ENCODE measurements around the gene VTI1A.

DNA sequence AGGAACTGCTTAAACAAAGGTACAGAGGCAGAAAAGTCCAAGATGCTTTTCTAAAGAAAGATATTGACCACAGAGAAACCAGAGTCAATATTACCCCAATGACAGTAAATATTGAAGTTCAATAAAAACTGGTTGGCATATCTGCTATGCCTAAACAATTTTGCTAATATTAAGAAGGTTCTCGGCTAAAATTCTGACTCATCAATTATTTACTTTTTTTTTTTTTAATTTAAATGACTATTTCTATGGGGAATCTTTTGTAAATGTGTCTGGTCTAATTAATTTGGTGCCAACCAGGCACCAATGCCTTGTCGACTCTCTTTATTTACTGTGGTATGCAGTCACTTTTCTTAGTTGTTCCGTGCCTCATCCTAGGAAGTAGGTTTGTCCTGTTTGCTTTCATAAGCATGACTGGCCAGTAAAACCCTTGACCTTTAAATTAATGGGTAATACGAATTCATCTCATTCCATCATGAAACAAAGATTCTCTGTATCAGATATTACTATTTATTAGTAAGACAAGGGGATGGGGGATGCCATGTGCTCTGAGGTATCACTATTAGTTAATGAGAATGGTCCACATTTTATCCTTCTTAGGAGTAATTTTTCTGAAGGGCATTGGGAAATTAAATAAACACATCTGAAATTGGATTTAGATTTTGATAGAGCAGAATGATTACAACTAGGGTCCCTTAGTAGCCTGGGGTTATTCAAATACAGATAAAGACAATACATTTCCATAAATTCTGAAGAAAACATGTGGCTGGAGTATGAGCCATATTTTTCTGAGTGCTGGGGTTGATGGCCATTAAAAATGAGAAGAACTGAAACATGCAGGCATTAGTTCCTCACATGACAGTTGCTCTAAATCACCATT, 154.4 kb downstream of the VTI1A start:
- TF ChIP-seq, protein P1, sequence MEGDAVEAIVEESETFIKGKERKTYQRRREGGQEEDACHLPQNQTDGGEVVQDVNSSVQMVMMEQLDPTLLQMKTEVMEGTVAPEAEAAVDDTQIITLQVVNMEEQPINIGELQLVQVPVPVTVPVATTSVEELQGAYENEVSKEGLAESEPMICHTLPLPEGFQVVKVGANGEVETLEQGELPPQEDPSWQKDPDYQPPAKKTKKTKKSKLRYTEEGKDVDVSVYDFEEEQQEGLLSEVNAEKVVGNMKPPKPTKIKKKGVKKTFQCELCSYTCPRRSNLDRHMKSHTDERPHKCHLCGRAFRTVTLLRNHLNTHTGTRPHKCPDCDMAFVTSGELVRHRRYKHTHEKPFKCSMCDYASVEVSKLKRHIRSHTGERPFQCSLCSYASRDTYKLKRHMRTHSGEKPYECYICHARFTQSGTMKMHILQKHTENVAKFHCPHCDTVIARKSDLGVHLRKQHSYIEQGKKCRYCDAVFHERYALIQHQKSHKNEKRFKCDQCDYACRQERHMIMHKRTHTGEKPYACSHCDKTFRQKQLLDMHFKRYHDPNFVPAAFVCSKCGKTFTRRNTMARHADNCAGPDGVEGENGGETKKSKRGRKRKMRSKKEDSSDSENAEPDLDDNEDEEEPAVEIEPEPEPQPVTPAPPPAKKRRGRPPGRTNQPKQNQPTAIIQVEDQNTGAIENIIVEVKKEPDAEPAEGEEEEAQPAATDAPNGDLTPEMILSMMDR (IDR thresholded peaks at IDR 0.05) = no peak
- no peak for TF ChIP-seq EP300 (IDR thresholded peaks at IDR 0.05)
- TF ChIP-seq POLR2A (IDR thresholded peaks at IDR 0.05) = no peak
- no peak for TF ChIP-seq POLR2AphosphoS5 (IDR thresholded peaks at IDR 0.05)

Measured in sigmoid colon (tissue), 4 donors.